Renal cortical epithelial cell (primary cell): ENCODE results near the gene GALNT17. TPM values are rescaled to one million over a fixed set of nuclear protein-coding genes. Genes with fewer than 3 reads are reported as not detected.

ENCODE experiments used
- DNase-seq: peaks from one replicate; pipeline ENCODE4 v3.0.0-alpha.2; 2011; ENCODE audit warnings: low read depth
- total RNA-seq: library from RNA; depleted of rRNA; stranded (reverse); fragments of >200 nt; gene quantifications from 2 replicates; pipeline ENCODE4 v1.2.3, GENCODE V29; 2014

Gene GALNT17
- total RNA-seq, 1 donor from 2014 or later, result not detected

GRCh38 chr7:71338866-71339265, 206.9 kb downstream of the GALNT17 start:
- no peak for DNase-seq

GRCh38 chr7:71339924-71340323, 208.0 kb downstream of the GALNT17 start:
- DNase-seq, result no peak

- no peak for DNase-seq
These were observed 210.3 kb downstream of the GALNT17 start for GRCh38 chr7:71342202-71342601.

- DNase-seq, result no peak
These were observed 211.1 kb downstream of the GALNT17 start for GRCh38 chr7:71343039-71343438.

GRCh38 chr7:71343892-71344291, 211.9 kb downstream of the GALNT17 start:
- DNase-seq, result no peak

- no peak for DNase-seq
These were observed 213.4 kb downstream of the GALNT17 start for GRCh38 chr7:71345117-71345884.

- DNase-seq, result no peak
These were observed 217.1 kb downstream of the GALNT17 start for GRCh38 chr7:71348821-71349681.

GRCh38 chr7:71349682-71350481, 217.9 kb downstream of the GALNT17 start:
- no peak for DNase-seq

GRCh38 chr7:71350680-71351079, 218.7 kb downstream of the GALNT17 start:
- no peak for DNase-seq

GRCh38 chr7:71354716-71355115, 222.8 kb downstream of the GALNT17 start:
- DNase-seq, result no peak

- no peak for DNase-seq
These were observed 229.6 kb downstream of the GALNT17 start for GRCh38 chr7:71361451-71362032.

- DNase-seq, result no peak
These were observed 230.3 kb downstream of the GALNT17 start for GRCh38 chr7:71362240-71362639.

GRCh38 chr7:71363223-71363622, 231.3 kb downstream of the GALNT17 start:
- no peak for DNase-seq

GRCh38 chr7:71363627-71364026, 231.7 kb downstream of the GALNT17 start:
- no peak for DNase-seq

- DNase-seq, result no peak
These were observed 232.6 kb downstream of the GALNT17 start for GRCh38 chr7:71364551-71364950.

- no peak for DNase-seq
These were observed 241.0 kb downstream of the GALNT17 start for GRCh38 chr7:71372991-71373390.

- no peak for DNase-seq
These were observed 245.1 kb downstream of the GALNT17 start for GRCh38 chr7:71377062-71377461.

- no peak for DNase-seq
These were observed 245.5 kb downstream of the GALNT17 start for GRCh38 chr7:71377469-71377868.

GRCh38 chr7:71384094-71384493, 252.2 kb downstream of the GALNT17 start:
- DNase-seq, result no peak

GRCh38 chr7:71385330-71385729, 253.4 kb downstream of the GALNT17 start:
- DNase-seq, result no peak

- DNase-seq, result no peak
These were observed 254.3 kb downstream of the GALNT17 start for GRCh38 chr7:71386152-71386785.
